ENCODE results near the gene FGD5. TPM values are rescaled to one million over a fixed set of nuclear protein-coding genes. Genes with fewer than 3 reads are reported as not detected.

The FGD5 gene
- total and polyA plus RNA-seq, 2 experiments from 2014 or later: 7.4 to 12.2 TPM

GRCh38 chr3:14796403-14797077 is 22.2 kb upstream of the FGD5 start (continued):
- TF ChIP-seq CTCF (conservative IDR thresholded peaks at IDR 0.05; ENCODE audit: low read depth in 2 of 2) (no peak), CREB1 (CRISPR knock-in tag; IDR thresholded peaks at IDR 0.05; ENCODE audit: low read depth) (no peak), POLR2AphosphoS5 (IDR thresholded peaks at IDR 0.05; ENCODE audit: low read depth) (no peak), NANOG (IDR thresholded peaks at IDR 0.05; ENCODE audit: borderline replicate concordance) (no peak), ZNF331 (CRISPR knock-in tag; IDR thresholded peaks at IDR 0.05; ENCODE audit: low read depth) (no peak), EZH2phosphoT487 (IDR thresholded peaks at IDR 0.05; ENCODE audit: unreplicated experiment) (no peak)

GRCh38 chr3:14797731-14798130 is 21.0 kb upstream of the FGD5 start:
- Histone ChIP-seq H3K4me3 (no peak overlapping the region), H3K27ac (ENCODE audit: low read depth) (no peak overlapping the region), H3K4me1 (ENCODE audit: insufficient read depth) (peaks cover 7% of the 10 kb centered on the region), H3K4me2 (no peak overlapping the region), H3K79me2 (replicated peaks; ENCODE audit: insufficient read depth) (no peaks in the 10 kb centered on the region), H4K20me1 (replicated peaks; ENCODE audit: insufficient read depth) (no peaks in the 10 kb centered on the region), H3K27me3 (ENCODE audit: insufficient read depth) (no peaks in the 10 kb centered on the region), H3K36me3 (ENCODE audit: insufficient read depth) (no peaks in the 10 kb centered on the region), H3K9me2 (ENCODE audit: insufficient read depth) (no peaks in the 10 kb centered on the region), H2AFZ (no peak overlapping the region), H3F3A (replicated peaks; ENCODE audit: low read depth) (no peaks in the 10 kb centered on the region)
- Mint-ChIP-seq H3K4me1 (peaks cover 22% of the 10 kb centered on the region), H3K36me3 (ENCODE audit: low read depth) (no peaks in the 10 kb centered on the region), H3K27me3 (ENCODE audit: insufficient read depth, low read depth, poor library complexity) (peaks cover 2% of the 10 kb centered on the region), H3K27ac (no peak overlapping the region), H3K4me3 (no peak overlapping the region), H3K9me3 (no peaks in the 10 kb centered on the region; the same call in 2 of the 3 replicates)
- ATAC-seq: no peak
- DNase-seq (ENCODE audit: low spot score): no peak
- no peak for TF ChIP-seq NANOG (IDR thresholded peaks at IDR 0.05; ENCODE audit: borderline replicate concordance)
- TF ChIP-seq CREB1 (CRISPR knock-in tag; IDR thresholded peaks at IDR 0.05; ENCODE audit: low read depth): no peak
- no peak for TF ChIP-seq REST (IDR thresholded peaks at IDR 0.05; ENCODE audit: unreplicated experiment)
- TF ChIP-seq EZH2phosphoT487 (IDR thresholded peaks at IDR 0.05; ENCODE audit: unreplicated experiment): no peak
- no peak for TF ChIP-seq ETS1 (IDR thresholded peaks at IDR 0.05)
- TF ChIP-seq ZNF114 (CRISPR knock-in tag; IDR thresholded peaks at IDR 0.05): no peak
- no peak for TF ChIP-seq EZH2 (IDR thresholded peaks at IDR 0.05; ENCODE audit: low read depth, unreplicated experiment)
- TF ChIP-seq POLR2AphosphoS5 (IDR thresholded peaks at IDR 0.05; ENCODE audit: low read depth): no peak
- no peak for TF ChIP-seq ZNF331 (CRISPR knock-in tag; IDR thresholded peaks at IDR 0.05; ENCODE audit: low read depth)
- TF ChIP-seq CTCF (conservative IDR thresholded peaks at IDR 0.05; ENCODE audit: low read depth in 2 of 2): no peak
